Activated T-helper 1 cell treated with anti-CD3 and anti-CD28 coated beads, Interleukin-2, amount 50 U/mL, for 16 hours (primary cell): Measurements from ENCODE around the gene PECR.

ENCODE experiments used
- DNase-seq, 2 donors: peaks; one replicate each; pipeline ENCODE4 v3.0.0-alpha.2; 2020; ENCODE audit warnings: low read depth in 1 of 2, low spot score in 1 of 2

Gene PECR

DNA sequence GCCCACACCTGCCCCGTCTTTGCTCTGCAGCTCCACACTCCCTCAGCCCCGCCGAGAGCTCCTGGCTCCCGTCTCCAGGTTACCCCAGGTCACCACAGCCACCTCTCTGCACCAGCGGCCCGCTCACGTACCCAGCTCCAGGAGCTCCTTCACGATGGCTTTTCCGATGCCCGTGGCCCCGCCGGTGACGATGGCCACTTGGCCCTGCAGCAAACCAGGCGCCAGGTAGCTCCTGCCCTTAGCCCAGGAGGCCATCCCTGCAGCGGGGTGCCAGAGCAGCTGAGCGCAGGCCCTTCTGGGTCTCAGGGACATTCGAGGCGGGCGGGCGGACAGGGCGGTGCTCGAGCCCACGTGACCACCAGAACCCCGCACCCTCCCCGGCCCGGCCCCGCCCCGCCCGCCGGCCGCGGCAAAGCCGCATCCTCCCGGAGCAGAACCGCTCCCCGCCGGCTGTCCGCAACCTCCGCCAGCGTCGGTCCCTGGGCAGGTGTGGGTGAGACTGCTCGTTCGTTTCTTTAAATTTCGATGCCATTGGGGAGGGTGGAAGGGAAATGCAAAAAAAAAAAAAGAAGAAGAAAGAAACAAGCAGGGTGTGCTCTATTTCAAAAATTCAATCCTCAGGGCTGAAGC, at the start of gene PECR, which contains the start of gene TMEM169:
PECR (minus strand) TSS at position 323 of the 630 bp plus-strand sequence; CDS start at position 255, 68 bp downstream.
TMEM169 (plus strand) TSS at position 433 of the 630 bp plus-strand sequence. CDS start 14,045 bp downstream, outside the sequence.
- peak; percentile 54 to 66 for DNase-seq

DNA sequence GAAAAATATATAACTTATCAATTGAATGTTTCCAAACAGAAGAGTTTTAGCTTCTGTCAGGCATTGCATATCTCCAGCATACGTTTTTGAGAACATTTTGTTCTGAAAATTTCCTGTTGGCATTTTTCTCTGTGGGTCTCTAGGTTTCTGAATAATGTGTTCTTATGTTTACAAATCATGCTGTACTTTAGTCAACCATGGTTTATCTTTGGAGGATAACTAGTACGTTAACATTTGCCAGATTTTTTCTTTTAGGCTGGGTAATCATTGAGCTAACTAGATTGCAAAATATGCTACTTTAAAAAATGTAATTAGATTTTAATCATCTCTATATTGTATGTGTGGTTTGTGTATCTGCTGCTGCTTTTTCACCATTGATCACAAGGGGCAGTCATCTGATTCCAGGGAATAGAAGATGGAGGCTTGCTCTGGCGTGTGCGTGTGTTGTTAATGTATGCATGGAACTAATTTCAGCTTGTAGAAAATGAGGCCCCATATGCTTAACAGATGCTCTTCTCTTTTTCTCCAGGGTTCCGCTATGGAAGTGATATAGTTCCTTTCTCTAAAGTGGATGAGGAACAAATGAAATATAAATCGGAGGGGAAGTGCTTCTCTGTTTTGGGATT, 48.9 kb upstream of the PECR start:
- no peak for DNase-seq

DNA sequence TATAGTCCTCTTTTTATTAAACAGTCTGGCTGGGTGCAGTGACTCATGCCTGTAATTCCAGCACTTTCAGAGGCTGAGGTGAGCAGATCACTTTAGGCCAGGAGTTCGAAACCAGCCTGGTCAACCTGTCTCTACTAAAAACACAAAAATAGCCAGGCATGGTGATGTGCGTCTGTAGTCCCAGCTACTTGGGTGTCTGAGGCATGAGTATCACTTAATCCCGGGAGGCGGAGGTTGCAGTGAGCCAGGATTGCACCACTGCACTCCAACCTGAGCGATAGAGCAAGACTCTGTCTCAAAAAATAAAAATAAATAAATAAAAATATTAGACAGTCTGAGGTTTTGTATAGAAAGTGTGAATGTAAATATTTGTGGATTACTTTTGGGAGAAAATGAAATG, 45.3 kb upstream of the PECR start:
- DNase-seq = no peak

DNA sequence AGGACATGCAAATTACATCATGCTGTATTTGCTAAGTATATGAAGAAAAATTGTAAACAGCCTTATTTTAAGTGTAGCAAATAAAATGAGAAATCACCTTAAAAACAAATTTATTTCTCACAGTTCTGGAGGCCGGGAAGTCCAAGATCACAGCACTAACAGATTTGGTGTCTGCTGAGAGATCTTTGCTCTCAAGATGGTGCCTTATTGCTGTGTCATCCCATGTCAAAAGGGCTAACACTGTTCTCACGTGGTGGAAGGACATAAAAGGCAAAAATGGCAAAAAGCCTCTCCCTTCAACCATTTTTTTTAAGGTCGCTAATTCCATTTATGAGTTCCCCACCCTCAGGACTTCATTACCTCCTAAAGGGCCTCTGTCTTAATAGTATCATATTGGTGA, 39.6 kb upstream of the PECR start:
- DNase-seq = no peak

DNA sequence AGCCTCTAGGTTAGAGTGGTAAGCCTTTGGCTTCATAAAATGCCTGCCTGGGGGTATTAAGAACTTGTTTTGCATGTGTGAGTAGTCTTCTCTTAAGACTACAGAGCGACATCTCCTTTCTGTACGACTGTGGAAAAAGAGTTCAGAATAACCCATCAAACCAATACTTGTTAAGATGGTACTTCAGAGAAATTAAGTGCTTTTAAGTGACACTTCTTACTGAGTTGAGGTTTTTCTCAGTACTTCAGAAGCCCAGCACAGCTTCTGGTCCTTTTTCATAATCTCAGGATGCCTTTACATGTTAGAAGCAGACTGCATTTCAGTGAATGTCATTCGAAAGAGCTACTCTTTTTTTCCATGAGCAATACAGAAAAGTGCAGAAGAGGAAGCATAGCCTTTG, 38.4 kb upstream of the PECR start:
- no peak for DNase-seq

DNA sequence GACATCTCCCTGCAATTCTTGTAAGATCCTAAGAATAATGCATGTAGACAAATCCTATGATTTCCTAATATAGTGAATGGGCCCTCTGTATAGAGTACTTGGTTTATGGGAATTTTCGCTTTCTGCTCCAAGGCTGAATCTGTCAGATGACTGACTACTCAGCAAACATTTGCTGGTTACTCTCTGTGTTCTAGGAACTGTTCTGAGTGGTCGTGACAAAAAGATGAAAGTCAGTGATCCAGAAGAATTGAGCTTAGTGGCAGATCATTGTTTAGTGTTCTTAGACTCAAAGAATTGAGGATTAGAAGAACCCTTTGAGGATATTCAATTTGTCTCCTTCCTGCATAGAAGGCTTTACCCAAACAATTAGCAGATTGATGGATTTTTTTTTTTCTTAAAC, 37.5 kb upstream of the PECR start:
- DNase-seq = no peak

DNA sequence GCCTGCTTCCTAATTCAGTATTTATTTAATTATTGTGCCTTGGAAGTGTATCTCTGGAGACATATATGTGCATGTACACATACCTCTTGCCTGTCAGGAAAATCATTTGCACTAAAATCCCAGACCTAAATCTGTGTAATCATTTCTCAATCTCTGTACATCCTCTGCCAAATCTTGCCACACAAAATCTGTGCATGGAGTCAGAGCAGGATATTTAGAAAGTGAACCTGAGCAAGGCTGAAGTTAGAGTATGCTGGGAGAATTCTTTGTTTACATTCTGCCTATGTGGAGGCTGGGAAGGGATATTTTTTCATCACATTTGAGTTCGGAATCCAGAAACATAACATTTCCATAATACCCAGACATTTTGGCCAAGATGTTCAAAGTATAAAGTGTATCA, 36.9 kb upstream of the PECR start:
- DNase-seq = no peak

DNA sequence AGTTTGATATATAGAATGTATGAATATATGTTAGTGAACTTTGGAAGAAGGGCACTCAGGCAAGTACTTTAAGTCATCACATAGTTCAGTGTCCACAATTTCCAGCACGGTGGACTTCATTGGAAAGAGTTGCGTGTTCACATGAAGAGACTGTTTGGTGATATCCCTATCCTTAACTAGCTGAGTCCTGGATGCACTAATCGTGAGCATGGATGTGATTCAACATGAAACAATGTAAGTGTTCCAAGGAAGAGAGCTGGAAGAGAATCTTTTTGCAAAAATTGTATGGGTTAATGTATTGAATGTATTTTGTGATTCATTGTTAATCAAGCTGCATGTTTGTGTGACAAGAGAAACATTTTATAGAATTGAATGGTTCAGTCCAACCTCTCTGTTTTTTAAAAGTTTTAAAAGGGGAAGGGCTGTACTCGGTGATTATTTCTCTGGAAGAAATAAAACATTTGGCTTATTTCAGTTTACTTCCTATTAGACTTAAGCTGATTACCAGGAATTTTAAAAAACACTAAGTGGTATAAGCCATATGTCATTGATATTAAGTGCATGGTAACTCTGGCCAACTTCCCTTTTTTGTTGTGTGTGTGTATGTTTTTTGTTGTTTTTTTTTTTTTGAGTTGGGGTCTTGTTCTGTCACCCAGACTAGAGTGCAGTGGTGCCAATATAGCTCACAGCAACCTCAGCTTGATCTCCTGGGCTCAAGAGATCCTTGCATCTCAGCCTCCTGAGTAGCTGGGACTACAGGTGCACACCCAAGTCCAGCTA, 36.1 kb upstream of the PECR start:
- DNase-seq = no peak

DNA sequence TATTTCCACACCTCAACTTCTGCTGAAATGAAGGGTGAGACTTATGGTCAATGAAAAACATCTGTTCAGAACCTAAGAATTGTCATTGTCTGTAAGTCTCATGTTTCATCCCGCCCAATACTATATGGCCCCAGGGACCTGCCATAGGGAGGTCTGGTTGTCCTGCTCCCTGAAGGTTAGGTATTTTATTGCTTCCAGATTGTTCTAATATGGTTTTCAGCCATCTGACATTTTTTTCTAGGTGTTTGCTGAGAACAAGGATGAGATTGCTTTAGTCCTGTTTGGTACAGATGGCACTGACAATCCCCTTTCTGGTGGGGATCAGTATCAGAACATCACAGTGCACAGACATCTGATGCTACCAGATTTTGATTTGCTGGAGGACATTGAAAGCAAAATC, 34.8 kb upstream of the PECR start:
- no peak for DNase-seq

DNA sequence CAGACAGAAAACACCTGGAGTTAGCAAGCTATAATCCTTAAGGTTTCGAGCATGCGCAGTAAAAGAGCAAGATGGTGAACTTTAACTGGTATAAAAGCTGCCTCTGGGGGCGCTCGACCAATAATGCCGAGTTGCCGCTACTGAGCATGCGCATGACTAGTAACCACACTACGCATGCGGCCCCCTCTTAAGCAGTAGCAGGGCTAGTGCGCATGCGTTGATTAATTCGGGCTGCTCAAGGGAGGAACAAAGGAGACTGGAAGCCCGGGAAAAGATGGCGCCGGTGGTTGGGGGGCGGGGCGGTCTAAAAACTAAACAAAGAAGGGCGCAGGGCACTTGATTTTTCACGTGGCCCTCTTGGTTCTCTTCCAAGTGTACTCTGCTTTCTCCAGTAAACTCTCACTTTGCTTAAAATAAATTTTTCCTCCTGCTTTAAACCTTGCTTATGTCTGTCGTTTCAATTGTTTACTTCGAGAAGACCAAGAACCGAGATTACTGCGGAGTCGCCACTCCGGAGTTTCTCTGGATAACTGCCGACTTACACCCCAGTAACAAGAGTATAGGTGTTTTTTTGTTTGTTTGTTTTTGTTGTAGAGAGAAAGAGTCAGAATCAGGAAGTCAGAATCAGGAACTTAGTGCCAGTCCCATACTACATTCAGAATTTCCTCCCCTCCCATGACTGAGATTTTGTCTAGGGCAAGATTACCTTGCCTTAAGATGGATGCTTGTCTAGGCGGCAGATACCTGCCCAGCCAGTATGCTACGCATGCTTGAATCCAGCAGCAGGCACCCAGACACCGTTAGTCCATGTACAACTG, 33.3 kb upstream of the PECR start:
- DNase-seq = peak; percentile 91 to 93

DNA sequence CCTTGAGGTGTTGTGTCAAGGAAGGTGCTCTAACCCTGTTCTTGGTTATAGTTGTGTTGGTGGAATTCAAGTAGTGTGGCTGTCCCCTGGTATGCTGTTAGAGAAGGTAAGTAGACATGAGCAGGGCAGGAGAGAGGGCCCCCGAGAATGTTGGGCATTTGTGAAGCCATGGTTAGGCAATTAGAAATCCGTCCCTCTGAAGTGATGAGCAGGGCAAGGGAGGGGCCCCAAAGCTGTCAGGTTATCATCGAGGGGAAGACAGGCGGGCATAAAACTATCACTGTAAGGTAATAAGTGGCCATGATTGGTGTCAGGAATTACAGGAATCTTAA, 32.7 kb upstream of the PECR start:
- no peak for DNase-seq

DNA sequence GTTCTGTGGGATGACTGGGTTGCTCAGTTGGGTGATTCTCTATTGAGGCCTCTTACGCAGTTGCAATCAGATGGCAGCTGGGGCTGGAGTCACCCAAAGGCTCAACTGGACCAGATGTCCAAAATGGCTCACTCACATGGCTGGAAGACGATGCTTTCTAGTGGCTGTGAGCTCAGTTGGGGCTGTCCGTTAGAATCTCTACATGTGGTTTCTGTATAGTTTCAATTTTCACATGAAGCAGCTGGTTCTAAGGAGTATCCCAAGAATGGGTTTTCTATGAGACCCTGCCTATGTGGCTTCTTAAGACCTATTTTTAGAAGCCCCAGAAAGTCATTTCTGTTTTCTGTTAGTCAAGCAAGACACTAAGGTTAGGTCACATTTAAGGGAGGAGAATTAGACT, 32.0 kb upstream of the PECR start:
- no peak for DNase-seq

DNA sequence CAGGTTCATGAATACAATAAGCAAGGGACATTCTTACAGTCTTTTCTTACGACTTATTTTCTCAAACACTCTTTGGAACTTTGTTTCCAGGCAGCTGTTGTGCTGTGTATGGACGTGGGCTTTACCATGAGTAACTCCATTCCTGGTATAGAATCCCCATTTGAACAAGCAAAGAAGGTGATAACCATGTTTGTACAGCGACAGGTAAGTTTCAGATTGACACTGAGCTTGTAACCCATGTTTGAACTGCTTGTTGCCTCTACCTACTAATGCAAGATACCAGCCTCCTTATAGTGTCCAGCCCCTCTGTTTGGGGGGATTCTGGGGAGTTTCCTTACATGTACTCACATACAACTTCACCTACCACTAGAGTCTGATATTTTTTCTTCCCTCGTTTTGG, 31.3 kb upstream of the PECR start:
- no peak for DNase-seq

DNA sequence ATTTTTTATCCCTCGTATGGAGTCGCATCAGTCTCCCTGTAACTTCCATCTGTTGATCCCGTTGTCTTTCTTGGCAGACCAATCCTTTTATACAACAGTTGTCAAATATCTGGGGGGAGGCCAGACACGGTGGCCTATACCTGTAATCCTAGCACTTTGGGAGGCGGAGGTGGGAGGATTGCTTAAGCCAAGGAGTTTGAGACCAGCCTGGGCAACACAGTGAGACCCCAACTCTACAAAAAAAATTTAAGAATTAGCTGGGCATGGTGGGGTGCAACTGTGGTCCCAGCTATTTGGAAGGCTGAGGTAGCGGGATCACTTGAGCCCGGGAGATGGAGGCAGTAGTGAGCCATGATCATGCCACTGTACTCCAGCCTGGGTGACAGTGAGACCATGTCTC, 29.5 kb upstream of the PECR start:
- no peak for DNase-seq

DNA sequence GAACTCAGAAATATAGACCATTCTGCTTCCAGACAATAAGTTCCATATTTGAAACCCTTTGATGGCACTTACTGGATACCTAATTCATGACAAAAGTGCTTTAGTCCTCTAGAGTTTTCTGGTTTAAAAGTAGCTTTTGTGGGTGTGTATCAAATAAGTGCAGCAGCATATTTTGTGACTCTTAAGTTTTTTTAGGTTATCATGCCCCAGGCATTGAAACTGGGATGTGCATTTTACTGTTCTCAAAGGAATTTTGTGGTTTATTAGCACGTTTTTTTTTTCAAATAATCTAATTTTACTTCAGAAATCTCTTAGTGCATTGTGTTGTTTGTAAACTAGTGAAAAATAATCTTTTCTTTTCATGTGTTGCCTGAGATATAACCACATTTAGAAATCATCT, 29.0 kb upstream of the PECR start:
- no peak for DNase-seq

DNA sequence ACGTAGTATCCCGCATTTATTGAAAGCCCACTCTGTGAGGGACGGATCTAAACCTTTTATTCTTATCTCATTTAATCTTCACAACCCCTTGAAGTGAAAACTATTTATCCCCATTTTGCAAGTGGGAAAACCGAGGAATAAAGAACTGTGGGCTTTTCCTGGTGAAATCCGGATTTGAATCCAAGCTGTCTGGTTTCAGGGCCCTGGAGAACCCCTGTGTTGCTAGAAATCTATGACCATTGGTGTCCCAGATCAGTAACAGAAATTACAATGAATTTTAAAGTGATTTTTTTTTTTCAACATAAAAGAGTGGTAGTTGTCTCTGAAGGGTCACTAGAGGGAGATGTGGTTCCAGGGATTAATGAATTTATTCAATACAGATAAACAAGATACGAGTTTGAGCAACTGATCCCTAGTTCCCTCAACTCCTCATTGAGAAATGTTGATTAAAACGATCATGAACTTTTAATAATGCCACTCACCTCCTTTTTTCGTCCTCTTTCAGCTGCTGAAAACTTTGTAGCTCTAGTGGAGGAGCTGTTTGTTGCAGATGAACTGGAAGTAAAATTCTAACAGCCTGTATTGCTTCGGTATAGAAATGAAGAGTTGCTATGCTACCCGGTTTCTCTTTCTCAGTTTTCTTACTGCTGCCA, 28.5 kb upstream of the PECR start:
- DNase-seq = no peak

DNA sequence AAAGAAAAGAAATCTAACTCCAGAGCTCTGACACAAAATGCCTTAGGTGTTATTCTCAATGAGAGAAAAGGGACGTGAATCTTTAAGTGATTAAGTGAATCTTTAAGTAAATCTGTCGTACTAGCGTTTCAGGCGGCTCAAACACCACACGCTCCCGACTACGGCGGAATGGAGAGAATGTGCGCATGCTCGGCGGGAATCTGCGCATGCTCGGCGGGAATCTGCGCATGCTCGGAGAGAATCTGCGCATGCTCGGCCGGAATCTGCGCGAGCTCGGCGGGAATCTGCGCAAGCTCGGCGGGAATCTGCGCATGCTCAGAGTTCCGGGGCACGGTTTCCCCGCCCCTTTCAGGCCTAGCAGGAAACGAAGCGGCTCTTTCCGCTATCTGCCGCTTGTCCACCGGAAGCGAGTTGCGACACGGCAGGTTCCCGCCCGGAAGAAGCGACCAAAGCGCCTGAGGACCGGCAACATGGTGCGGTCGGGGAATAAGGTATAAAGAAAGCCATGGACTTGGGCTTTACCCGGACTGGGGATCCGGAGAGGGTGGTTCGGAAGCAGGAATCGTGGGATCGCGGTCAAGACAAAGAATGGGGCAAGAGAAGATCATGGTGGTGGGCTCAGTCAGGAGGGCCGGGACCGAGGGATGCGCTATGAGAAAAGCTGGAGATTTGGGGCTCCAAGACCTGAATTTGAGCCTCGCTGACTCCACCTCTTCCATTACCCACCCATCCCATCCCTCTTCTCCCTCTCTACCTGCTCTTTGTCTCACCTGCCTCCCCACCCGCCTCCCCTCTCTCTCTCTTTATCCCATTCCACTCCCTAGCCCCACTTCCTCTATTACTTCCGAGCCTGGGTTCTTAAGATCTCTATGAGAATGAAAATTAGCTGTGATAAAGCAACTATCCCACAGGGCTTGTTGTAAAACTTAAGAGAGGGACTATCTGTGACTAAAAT, 27.6 kb upstream of the PECR start, which contains the start of gene XRCC5:
XRCC5 (plus strand) TSS at position 382 of the 955 bp plus-strand sequence; CDS start at position 471, 89 bp downstream.
- DNase-seq = peak; percentile 96 to 97

DNA sequence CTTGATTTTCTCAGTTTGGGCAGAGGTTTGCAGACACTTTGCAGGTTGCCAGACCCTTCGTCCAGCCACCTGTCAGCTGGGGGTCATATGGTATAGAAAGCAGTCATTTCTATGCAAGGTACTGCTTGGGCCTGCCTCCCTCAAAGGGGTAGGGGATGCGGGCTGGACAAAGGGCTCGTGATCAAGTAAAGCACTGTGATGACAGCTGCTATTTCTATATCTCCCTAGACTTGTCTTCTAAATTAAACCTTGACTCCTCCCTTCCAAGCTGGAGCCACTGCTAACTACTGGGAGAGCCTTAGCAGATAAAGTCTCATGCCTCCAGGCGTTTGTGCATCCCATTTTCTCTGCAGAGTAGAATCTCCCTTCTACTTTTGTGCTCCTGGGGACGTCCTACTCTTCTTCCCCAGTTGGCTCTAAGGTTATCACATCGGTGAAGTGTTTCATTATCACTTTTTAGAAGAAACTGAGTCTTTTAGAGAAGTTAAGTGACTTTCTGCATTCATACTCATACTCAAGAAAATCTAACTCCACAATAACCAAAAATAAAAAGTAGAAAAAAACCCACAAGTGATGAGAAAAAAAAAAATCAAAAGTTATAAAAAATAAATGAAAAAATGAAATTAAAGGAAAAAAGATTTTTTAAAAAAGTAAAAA, 26.8 kb upstream of the PECR start:
- DNase-seq = no peak

DNA sequence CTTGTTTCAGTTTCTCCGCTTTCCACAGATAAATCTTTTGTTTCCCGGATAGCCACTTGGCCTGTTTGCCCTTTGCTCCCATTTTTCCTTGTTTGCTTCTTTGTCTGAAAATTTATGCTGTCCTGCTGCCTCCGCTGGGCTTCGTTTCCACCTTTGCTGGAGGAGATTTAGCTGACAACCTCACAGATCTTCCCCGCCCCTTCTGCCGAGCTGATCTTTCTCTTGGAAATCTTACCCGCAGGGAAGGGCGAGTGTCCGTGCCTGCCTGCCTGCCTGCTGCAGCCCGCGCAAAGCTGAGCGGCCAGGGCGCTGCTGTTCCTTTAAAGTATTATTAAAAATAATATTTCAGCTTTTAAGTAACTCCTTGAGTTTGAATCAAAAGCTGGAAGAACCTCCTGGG, 26.2 kb upstream of the PECR start:
- no peak for DNase-seq
